A549 treated with AZD9567 at 1 μM for 4 hours (cell line): Measurements from ENCODE around the gene DPPA2. TPM values are rescaled to one million over a fixed set of nuclear protein-coding genes. Genes with fewer than 3 reads are reported as not detected.

Experiments used
- total RNA-seq: library from RNA; stranded (reverse); fragments of 200-300 nt; extraction: Qiagen RNA extraction; gene quantifications from 5 replicates; pipeline ENCODE4 v1.2.3, GENCODE V29; 2022; ENCODE audit not compliant: insufficient read depth

The DPPA2 gene, protein sequence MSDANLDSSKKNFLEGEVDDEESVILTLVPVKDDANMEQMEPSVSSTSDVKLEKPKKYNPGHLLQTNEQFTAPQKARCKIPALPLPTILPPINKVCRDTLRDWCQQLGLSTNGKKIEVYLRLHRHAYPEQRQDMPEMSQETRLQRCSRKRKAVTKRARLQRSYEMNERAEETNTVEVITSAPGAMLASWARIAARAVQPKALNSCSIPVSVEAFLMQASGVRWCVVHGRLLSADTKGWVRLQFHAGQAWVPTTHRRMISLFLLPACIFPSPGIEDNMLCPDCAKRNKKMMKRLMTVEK
- total RNA-seq = not detected in 5 replicates

DNA sequence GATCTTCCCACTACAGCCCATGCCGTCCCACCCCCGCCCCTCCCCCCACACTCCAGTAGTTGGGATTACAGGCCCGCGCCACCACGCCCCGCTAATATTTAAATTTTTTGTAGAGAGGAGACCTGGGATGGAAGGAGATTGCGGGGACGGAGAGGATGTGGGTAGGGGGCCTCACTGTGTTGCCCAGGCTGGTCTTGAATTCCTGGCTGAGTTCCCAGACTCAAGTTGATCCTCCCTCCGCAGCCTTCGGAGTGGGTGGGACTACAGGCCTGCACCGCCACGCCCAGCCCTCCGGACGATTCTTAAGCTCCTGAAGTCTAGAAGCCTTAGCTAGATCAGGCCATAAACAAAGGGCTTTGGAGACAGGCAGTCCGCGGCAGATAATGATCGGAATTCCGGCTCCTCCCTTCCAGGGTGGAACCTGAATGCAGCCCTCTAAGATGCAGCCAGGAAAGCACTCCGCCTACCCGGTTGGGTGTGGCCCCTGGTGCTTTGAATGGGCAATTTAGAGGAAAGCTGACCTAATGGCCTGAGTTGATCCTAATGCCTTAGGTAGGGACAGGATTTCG lies at the start of gene DPPA2:
Gene DPPA2, minus strand, starts transcription at position 356 of the 569 bp plus-strand sequence. CDS start 1,975 bp downstream, outside the sequence.

DNA sequence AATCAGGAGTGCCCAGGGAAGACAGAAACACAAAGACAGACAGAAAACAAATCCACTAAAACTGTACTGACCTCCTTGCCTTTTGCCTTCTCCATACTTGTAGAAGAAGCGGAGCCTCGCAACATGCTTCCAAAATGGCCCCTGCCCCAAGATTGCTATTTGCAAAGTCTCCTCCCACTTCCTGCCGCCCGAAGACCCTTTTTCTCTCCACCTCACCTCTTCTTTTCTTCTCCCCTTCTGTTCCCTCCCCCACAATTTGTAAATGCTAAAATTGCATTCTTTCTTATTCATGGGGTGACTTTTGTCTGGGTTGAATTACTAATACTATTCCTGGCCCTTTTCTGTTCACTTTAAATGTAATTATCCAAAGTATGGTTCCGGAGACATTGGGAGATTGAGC lies 21.1 kb upstream of the DPPA2 start, which contains the start of gene DPPA4:
Gene DPPA4, minus strand, starts transcription at position 154 of the 400 bp plus-strand sequence. Its CDS starts 29 bp downstream, at position 125.

Other genes with a start within 250 kb of the DPPA2 start
- not detected in 5 replicates for gene MORC1, start 198.4 kb downstream of the DPPA2 start, total RNA-seq
- gene C3orf85, start 179.8 kb downstream of the DPPA2 start, total RNA-seq = not detected in 5 replicates
- gene DPPA4, start 21.0 kb upstream of the DPPA2 start, total RNA-seq = not detected in 5 replicates